Esophagus squamous epithelium (tissue), 4 donors: ENCODE results near the gene TMEM121.
"Not testable (repeated sequence)": the region's sequence is repeated elsewhere in the genome, so short reads cannot be mapped to it uniquely, and the experiment has no call there.

ENCODE experiments used
- CTCF ChIP-seq, 6 experiments: fragments of 450-650 bp in 4 of 6; fragments of 200-600 bp in 2 of 6; sonication (generic) in 2 of 6; IDR thresholded peaks; one replicate each; pipeline ENCODE4 v1.5.1; 2016 to 2019; ENCODE audit warnings: antibody characterized with exemption in 6 of 6, mild to moderate bottlenecking in 4 of 6, moderate library complexity in 4 of 6
- POLR2A ChIP-seq, 4 donors: fragments of 450-650 bp; IDR thresholded peaks; one replicate each; pipeline ENCODE4 v1.6.1; 2017; ENCODE audit warnings: antibody characterized with exemption in 4 of 4, mild to moderate bottlenecking in 4 of 4, moderate library complexity in 3 of 4

GRCh38 chr14:105572063-105572462 lies 45.7 kb downstream of the TMEM121 start:
- not testable (repeated sequence) for TF ChIP-seq CTCF, POLR2A (IDR thresholded peaks at IDR 0.05)
